M059J (cell line): ENCODE data around the gene DNAL1. TPM values are rescaled to one million over a fixed set of nuclear protein-coding genes. Genes with fewer than 3 reads are reported as not detected.
A peak's percentile ranks its signal among the peaks of the same experiment; 100 is the strongest.

Source experiments
- DNase-seq: peaks from one replicate; pipeline ENCODE4 v3.0.0-alpha.2; 2012; ENCODE audit warnings: low read depth
- total RNA-seq: library from RNA; depleted of rRNA; stranded (reverse); fragments of >200 nt; shearing (Covaris generic); gene quantifications from 2 replicates; pipeline ENCODE4 v1.2.3, GENCODE V29; 2014

The DNAL1 gene
- total RNA-seq, 1 experiment from 2014 or later: 20.6 TPM

DNA sequence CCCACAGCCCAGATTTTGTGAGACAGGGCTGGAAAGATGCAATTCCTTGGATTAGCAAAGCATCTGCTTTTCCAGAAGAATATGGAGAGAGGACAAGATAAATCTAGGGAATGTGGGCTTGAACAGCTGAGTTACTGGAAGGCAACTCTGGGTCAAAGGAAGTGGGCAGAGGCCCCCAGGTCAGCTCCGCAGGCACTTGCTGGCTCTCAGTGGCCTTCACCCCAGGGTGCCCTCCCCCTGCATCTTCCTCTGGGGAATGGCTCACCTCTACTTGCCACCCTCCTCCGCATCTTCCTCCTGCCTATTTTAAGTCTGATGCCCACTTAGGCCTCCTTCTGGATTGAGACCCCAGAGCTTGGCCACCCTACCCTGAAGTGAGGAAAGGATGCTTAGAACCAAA lies 79.9 kb downstream of the DNAL1 start:
- no peak for DNase-seq

DNA sequence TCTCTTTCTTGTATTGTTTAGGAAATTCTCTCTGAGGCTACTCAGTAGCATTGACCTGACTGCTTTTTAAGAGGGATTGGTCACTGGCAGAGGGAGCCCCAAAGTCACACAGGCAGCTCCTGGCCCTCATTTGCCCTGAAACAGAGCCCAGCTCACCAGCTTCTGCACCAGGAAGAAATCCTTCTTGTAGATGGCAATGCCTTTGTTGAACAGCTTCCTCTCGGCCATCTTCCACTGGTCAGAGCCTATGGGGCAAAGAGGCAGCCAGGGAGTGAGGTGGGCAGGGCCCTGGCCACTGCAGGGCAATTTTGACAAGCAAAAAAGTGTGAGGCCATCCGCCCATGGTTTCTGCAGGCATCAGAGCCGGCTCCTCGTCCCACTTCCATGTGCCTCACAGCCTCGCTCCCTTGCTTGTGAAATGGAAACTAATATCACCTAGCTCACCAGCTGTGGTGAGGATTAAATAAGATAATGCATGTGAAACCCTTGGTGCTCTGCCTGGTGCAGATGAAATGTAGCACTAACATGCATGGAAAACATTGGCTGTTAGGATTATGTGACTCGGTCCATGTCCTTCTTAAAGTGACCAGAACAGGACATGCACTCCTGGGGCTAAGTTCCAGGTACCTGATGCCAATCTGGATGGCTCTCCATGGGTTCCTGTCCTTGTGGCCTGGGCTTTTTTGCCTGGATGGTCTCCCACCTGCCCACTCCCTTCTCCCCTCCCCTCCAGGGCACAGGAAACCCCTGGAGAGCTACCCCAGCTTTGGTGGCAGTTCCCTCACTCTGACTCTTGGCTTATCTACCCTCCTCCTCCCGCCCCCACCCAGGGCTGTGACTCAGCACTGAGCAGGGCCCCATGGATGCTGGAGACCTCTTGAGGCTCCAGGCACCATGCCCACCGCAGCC lies 80.6 kb downstream of the DNAL1 start:
- peak; percentile 71 for DNase-seq

DNA sequence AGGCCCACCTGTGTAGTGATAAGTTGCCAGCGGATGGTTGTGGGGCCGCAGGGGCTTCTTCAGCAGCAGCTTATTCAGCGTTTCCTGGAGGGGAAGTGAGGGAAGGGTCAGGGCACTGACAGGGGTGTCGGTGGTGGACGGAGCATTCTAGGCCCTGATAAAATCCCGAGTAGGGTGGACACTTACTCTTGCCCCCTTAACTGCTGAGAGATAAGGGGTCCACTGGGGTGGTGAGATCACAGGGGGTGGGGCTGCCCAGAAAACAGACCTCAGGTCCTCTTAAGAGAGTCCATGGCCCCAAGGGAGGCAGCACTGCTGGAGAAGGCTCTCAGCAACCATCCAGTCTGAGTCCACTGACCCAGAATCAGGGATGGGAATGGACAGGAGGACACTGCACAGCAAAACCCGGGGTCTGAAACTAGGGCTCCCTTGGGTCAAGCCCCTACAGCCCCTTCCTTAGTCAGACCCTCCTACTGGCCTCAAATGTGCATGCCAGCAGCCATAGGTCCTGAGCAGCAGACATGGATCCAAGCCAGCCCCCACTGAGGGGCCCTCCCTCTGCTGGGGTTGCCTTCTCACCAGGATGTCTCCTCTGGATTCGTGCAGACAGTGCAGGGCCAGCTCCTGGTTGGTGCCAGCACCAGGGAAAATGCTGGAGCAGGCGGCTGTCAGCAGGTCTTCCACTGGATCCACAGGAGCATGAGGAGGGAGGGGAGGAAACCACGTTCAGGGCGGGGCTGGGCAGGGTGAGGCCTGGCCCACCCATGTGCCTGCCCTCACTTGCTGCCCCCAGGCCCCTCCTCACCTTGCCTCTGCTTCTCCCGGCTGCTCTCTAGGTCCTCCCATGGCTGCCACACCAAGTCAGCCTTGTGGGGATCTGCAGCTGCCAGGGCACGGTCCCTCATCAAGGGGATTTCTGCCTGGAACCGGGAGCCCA lies 81.5 kb downstream of the DNAL1 start:
- DNase-seq: peak; percentile 41

DNA sequence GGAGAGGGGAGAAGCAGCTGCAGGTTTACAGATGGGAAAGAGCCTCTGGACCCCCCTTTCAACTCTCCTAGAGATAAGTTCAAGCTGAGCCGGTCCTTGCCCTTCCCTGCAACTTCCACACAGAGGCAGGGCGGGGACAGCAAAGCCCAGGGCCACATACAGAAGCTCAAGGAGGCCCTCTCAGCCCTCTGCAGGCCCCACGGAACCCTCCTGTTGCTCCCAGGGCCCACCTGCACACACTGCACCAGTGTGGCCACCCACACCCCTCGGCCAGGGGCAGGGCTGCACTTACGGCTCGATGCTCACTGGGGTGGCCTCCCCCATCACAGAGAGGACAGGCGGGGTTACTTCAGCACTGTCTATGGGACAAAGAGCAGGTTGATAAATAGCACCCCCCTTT lies 82.4 kb downstream of the DNAL1 start:
- DNase-seq: no peak

DNA sequence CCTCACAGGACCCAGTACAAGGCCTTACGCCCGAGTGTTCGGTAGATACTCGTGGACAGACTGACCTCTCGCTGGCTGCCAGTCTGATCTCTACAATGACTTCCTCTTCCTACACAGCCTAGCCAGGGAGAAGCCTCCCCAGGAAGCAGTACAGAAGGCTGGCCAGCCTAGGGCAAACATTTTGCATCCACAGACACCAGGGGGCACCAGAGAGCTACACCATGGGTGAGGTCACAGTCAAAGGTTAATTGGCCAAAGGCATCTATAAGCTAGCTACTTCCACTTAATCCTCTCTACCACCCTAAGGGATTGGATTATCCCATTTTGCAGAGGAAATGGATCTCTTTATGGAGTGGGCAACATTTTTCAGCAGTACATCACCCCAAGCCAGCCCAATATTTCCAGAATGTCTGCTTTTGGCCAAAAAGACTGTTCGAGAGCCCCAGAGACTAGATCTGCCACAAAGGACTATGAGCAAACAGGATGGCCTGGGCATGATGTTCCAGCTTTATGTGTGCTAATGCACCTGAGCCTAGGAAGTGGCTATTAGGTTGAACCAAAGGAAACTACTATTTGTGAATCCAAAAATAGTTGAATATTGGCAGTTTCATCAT lies 84.0 kb downstream of the DNAL1 start:
- peak; percentile 69 for DNase-seq

DNA sequence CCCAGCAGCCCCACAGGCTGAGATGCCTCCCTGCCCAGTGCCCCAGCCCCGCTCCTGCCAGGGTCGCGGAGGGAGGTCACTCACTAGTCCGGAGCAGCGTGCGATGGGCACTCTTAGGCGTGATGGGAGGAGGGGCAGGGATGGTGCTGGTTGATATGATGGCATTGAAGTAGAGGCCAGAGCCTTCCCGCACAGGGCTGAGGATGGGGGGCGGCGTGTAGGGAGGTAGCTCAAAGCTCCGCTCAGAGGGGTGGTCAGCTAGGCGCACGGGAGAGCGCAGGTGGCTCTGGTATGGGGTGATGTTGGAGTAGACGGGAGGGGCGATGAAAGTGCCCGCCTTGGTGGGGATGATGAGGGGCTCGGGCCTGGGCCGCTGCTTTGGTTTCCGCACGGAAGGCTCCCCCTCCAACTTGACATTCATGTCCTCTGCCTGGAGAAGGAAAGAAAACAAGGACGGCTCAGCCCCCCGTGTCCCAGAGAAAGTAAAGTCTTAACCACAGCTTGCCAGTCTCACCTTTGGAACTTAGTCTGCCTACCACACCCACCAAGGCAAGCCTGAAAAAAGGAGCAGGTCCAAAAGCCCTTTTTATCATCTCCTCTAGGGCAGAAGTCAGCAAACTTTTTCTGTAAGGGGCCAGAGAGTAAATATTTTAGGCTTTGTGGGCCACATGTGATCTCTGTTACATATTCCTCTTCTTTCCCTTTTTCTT lies 84.9 kb downstream of the DNAL1 start:
- DNase-seq: no peak

DNA sequence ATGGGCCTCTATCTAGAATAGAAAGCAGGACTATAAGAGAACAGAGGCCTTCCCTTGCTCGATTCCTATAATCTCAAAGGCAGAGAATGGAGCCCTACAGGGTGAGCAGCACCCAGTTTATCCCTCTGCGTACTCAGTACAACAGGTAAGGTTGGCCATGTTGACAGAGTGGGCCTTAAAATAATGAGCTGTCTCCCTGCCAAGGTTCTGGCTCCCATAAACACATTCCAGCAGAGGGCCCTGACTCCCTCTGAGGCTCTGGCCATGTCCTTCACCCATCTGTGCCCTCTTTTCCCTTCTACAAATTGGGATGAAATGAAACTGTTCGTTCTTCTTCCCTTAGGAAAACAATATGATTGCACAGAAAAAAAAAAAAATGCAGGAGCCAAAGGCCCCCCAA lies 86.3 kb downstream of the DNAL1 start:
- no peak for DNase-seq

DNA sequence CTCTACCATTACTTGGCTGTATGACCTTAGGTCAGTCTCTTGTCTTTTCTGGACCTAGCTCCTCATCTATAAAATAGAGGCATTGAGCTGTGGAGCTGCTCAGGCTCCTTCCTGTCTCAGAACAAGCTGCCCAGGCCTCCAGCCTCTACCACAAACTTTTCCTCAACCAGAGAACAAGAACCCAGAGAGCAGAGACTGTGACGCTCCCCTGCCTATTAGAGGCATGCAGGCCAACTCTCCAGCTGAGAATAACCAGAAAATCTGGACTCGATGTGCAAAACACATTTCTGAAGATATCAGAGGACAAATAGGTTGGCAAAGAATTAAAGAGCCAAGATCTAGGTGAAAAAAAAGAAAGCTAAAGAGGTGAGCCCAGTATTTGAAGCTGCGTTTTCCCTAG lies 87.2 kb downstream of the DNAL1 start:
- DNase-seq: no peak

DNA sequence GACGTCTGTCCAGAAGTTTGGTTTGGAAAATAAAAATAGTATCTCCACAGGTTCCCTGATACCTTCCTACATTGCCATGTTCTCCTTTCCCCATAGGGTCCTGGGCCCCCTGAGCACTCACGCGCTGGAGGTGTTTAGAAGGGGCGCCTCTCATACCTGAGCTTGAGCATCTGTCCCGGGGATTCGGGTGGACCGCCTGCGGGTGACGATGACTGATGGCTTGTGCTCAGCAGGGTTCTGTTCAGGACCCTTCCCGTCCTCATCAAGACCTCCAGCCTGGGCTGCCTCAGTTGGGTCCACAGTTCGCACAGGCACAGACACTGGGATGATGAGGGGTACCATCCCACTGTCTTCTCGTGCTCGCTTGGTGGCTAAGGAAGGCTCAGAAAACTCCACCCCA lies 92.1 kb downstream of the DNAL1 start:
- DNase-seq: no peak

DNA sequence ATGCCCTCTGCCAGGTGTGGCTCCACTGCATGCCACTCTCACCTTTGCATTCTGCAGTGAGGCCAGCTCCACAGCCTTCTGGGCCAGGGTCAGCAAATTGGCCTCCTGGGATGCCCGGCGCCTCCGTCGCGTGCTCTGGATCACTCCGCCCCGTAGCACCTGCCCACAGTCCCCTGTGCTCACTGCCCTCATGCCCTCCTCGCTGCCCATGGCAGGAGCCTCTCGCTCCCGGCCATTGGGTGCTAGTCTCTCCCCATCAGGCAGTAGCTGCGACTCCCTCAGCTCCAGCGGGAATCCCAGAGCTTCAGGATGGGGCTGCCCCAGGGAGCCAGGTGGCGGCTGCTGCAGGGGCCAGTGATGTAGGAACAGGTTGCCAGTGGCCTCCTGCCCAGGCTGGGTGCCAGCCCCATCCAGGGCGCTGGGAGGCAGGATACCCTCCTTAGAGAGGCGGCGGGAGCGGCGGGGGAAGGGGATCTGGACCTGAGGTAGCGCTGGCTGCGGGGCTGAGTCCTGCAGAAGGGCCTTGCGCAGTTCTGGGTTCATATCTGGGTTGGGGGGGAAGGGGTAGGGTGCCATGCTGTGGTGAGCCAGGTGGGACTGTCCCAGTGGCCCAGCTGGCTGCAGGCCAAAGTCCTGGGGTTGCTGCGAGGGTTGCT lies 93.9 kb downstream of the DNAL1 start:
- DNase-seq: no peak

DNA sequence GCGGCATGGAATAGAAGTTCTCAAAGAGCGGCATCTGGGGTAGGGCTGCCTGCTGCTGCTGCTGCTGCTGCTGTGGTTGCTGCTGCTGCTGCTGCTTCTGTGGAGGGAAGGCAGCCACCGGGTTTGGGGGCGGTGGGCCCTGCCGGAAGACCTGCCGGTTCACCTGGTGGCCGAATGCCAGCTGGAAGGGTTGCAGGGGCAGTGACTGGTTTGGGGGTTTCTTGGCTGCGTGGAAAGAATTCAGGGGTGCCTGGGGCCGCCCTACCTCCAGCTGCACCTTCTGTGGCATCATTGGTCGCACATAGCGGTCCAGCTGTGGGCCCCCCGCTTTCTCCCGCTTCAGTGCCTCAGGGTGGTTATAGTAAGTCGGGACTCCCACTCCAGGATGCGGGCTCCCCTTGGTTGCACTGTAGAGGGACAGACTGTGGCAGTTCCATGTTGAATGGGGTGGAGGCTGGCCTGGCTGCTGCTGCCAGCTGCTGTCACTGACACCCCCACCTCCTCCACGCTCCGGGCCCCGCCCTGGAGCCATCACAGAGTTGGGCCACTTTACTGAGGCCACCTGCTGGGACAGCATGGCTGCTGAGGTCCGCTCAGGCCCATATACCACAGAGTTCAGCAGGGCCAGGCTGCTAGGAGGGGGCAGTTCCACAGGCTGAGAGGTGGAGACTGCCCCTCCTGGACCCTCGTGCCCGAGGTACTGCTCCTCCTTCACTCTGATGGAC lies 94.5 kb downstream of the DNAL1 start:
- DNase-seq: no peak

DNA sequence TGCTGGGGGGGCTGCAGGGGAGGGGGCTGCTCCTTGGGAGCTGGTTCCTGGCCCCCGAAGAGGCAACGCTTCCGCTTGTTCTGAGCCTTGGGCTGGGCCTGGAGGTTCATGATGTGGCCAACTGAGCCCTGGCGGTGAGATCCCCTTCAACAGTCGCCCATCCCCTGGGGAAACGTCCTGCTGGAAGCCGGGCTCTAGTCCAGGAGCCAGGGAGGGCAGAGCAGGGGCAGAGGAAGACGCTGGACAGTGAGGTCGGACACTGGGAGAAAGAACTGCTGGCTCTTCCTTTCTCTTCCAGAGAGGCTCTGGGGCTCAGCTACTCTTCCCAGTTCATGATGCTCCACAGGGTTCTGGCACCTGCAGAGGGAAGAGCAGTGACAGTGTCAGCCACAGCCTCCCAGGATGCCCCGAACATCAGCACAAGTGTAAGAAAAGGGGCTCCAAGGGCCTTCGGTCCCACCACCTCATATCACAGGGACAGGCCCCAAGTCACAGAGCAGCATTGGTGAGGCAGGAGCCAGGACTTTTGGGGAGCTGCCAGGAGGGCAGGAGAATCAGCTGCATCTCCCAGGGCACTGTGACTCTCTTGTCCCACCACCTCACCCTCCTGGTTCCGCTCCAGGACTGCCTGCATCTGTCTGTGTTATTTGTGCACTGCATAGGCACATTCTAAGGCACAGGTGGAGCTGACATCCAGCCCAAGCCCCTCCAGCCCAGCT lies 95.3 kb downstream of the DNAL1 start:
- no peak for DNase-seq

DNA sequence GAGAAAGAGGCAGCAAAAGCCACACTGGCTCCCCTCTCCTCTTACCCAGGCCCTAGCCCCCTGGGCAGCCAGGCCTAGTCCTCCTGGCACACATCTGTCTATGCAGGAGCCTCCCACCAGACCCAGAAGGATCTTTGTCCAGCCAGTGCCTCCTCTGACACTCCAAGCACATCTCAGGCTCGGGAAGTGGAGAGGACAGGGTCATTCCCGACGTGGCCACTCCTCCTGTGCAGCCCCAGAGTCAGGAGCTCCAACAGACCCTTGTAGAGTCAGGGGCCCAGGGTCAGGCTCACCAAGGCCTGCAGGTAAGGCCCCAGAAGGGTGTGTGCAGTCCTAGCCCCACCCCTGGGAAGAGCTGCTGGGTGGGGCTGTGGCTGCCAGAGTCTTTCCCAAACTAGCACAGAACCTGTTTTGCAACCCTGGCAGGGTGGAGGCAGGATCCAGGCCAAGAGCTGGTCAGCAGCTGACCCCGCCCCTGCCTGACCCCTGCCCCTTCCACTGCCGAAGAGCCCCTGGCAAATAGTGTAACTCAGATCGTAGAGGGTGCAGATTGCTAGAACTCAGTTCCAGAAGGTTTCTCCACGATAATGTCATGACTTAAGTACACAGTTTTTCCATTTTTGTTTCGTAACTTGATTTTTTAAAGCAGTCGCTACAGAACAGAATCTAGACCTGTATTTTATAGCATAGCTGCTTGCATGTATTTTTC lies 96.0 kb downstream of the DNAL1 start:
- DNase-seq: no peak

DNA sequence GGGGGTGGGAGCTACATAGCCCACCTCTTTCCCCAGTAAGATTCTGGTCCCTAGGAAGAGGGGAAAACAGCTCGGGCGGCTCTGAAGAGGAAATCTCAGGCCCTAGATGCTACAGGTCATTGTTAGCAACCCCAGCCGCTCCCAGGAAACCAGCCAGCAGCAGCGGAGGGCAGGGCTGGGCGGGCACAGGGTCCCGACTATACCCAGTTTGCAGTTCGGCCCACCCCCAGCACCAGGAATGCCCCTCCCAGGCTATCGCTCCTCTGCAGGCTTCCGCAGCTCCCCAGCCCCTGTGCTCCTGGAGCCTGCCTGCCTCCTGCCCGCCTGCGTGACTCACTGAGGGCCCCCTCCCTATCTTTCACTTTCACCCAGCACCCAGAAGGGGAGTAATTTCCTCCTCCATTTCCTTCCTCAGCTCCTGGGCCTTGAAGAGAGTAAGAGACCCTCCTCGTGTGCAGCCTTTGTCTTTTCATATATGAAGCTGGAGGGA lies 96.6 kb downstream of the DNAL1 start:
- DNase-seq: peak; percentile 29

DNA sequence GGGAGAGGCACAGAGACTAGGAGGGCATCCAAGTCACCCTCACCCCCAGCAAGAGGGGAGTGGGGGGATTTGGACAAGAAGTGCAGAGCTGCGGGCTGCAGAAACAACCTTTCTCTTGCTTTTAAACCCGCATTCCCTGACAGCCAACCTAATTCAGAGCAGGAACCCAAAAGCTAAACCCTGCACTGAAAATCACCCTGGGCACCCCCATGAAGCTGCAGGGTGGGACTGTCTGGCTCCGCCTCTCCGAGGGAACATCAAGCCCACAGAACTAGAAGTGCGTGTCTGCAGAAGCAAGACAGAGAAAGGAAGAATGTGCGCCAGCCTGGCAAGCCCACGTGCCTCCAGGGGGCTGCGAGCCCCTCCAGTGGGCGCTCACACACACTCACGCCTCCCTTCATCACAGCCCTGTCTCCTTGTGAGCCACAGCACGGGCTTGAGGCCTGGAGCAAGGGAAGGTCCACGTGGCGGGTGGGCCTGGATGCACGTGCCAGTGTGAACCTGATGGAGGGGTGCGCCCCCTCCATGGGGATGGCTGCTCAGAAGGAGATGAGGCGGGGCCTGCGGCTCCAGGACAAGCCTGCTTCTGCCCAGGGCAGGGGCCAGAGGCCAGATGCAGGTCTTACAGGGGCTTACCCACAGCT lies 97.2 kb downstream of the DNAL1 start:
- no peak for DNase-seq

DNA sequence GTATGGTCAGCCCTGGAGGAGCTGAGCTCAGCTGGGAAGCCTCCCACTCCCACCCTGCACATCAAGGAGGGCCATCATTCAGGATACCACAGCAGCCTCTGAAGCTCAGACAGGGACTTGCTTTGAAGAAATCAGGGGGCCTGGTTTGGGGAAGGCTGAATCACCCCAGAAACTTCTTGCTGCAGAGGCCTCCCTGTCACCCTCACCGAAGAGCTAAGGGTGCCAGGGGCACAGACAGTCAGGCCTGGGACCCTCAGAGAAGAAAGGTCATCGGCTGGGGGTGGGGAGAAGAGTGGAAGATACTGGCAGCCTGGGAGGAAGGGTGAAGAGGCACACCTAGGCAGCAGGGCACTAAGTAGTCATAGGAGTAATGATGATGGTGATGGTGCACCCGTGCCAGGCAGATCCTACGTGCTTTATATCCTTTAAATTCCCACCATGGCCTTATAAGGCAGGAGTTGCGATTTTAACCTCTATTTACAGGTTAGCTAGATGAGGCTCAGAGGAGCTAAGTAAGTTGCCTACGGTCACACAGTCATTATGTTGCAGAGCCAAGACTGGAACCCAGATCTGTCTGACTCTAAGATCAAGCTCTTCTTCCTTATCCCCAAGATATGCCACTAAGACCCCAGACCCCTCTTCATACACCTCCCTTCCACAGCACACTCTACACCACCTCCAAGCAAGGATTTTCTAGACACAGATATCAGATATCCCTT lies 97.9 kb downstream of the DNAL1 start:
- DNase-seq: no peak

DNA sequence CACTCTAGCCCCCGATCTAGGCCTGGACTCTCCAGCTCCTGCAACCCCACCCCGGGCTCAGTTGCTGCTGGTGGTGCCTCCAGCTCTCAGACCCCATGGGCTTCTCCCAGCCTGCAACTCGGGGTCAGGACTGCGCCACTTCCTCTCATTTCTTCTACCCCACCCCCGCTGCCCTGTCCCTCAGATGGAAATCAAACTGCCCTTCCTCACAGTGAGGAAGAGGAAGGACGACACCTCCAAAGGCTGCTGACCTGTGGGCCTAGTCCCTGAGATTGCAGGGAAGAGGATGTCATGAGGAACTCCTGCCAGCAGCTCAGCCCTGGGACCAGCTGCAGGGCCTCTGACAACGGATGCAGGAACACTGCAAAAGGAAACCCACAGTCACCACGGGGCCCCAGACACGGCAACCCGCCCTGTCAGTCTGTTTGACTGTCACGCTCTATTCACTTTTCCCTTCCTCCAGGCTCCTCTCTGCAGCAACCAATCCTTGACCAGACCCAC lies 98.7 kb downstream of the DNAL1 start:
- DNase-seq: peak; percentile 18
